Measurements from ENCODE around the gene MOCS1.

The MOCS1 gene

DNA sequence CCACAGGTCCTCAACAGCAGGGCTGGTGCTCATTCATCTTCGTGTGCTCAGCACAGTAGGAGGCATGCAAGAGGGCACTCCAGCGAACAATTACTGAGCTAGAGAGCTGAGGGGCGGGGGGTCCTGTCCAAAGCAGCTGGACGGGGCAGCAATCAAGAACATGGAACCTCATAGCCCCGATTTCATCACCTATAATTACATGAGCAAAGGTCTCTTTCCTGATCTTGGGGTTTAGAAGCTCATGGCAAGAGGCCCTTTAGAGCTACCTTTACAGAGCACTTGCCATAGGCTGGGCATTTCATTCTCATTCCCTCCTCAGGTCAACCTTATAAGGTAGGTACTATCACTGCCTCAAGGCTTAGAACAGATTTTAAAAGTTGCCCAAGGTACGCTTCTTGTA, 10.4 kb downstream of the MOCS1 start:
- H3K4me3 ChIP-seq (ENCODE audit: low read depth, low read length), result no peak overlapping the region

GRCh38 chr6:39923394-39923793, 10.9 kb downstream of the MOCS1 start:
- H3K36me3 ChIP-seq (ENCODE audit: control insufficient read depth, insufficient read depth, low read length), result no peaks in the 10 kb centered on the region
- H3K27ac ChIP-seq, result no peak overlapping the region
- no peak overlapping the region for H3K4me2 ChIP-seq (ENCODE audit: low read length)
- no peak overlapping the region for H2AFZ ChIP-seq
- H3K27me3 ChIP-seq (ENCODE audit: control insufficient read depth, insufficient read depth, low read length), result no peaks in the 10 kb centered on the region
- H3K9me3 ChIP-seq (ENCODE audit: control insufficient read depth, low read length), result no peaks in the 10 kb centered on the region
- TF ChIP-seq CTCF (IDR thresholded peaks at IDR 0.05), result no peak
- H3K79me2 ChIP-seq, result no peaks in the 10 kb centered on the region
- no peak overlapping the region for H3K9ac ChIP-seq
- no peak overlapping the region for H3K4me3 ChIP-seq (ENCODE audit: low read depth, low read length)
- no peaks in the 10 kb centered on the region for H3K4me1 ChIP-seq

More for the DNA sequence above, 10.4 kb downstream of the MOCS1 start:
- Histone ChIP-seq H3K79me2 (no peaks in the 10 kb centered on the region), H3K9me3 (ENCODE audit: control insufficient read depth, low read length) (no peaks in the 10 kb centered on the region), H3K36me3 (ENCODE audit: control insufficient read depth, insufficient read depth, low read length) (no peaks in the 10 kb centered on the region), H3K27me3 (ENCODE audit: control insufficient read depth, insufficient read depth, low read length) (no peaks in the 10 kb centered on the region), H3K4me2 (ENCODE audit: low read length) (no peak overlapping the region), H3K9ac (no peak overlapping the region), H3K27ac (no peak overlapping the region), H2AFZ (no peak overlapping the region), H3K4me1 (no peaks in the 10 kb centered on the region)
- TF ChIP-seq CTCF (IDR thresholded peaks at IDR 0.05), result no peak

DNA sequence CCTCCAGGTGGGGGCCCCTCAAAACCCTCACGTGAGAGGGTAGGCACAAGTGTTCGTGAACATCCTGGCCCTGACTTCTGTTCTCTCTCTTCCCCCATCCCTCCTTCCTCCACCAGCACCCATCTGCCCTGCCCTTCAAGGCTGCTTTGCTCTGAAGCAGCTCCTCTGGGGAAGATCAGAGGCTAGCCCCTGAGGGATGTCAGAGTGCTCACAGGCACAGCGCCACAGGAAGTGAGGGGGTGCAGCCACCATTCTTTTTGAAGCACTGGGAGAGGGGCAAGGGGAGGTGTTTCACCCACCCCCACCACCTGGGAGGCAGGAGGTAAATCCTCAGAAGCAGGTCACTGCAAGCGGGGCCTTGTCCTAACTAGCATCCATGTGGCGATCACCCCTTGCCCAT, 11.4 kb downstream of the MOCS1 start:
- Histone ChIP-seq H3K9ac (no peak overlapping the region), H3K4me1 (no peaks in the 10 kb centered on the region), H3K27me3 (ENCODE audit: control insufficient read depth, insufficient read depth, low read length) (no peaks in the 10 kb centered on the region), H3K79me2 (no peaks in the 10 kb centered on the region), H3K27ac (no peak overlapping the region), H3K4me3 (ENCODE audit: low read depth, low read length) (no peak overlapping the region), H2AFZ (no peak overlapping the region), H3K4me2 (ENCODE audit: low read length) (no peak overlapping the region), H3K9me3 (ENCODE audit: control insufficient read depth, low read length) (no peaks in the 10 kb centered on the region), H3K36me3 (ENCODE audit: control insufficient read depth, insufficient read depth, low read length) (no peaks in the 10 kb centered on the region)
- TF ChIP-seq CTCF (IDR thresholded peaks at IDR 0.05), result no peak

- TF ChIP-seq CTCF (IDR thresholded peaks at IDR 0.05), result no peak
- H3K27ac ChIP-seq, result no peak overlapping the region
- H3K9me3 ChIP-seq (ENCODE audit: control insufficient read depth, low read length), result no peaks in the 10 kb centered on the region
- no peak overlapping the region for H2AFZ ChIP-seq
- H3K79me2 ChIP-seq, result no peaks in the 10 kb centered on the region
- H3K4me2 ChIP-seq (ENCODE audit: low read length), result no peak overlapping the region
- H3K4me1 ChIP-seq, result no peaks in the 10 kb centered on the region
- no peaks in the 10 kb centered on the region for H3K36me3 ChIP-seq (ENCODE audit: control insufficient read depth, insufficient read depth, low read length)
- no peak overlapping the region for H3K4me3 ChIP-seq (ENCODE audit: low read depth, low read length)
- H3K27me3 ChIP-seq (ENCODE audit: control insufficient read depth, insufficient read depth, low read length), result no peaks in the 10 kb centered on the region
- H3K9ac ChIP-seq, result no peak overlapping the region
These were observed 14.1 kb downstream of the MOCS1 start for GRCh38 chr6:39920157-39920556.

DNA sequence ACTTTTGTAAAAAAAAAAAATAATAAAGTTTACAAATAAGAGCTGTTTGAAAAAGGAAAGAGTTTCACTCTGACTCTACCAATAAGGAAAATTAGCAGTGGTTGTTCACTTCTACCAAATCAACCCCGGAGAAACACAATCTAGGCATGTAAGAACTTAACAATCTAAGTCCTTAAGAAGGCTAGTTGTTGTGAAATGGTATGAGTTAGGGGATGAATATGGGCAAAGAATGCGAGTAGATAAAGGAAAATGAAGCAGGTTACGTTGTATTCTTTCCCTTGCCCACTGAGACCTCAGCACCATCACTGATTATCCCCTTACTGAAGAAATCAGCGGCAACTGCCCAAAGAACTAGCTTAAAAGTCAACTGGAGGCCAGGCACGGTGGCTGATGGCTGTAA, 15.4 kb downstream of the MOCS1 start:
- no peak overlapping the region for H3K27ac ChIP-seq
- TF ChIP-seq CTCF (IDR thresholded peaks at IDR 0.05), result no peak

More for the DNA sequence above, 15.4 kb downstream of the MOCS1 start:
- no peak overlapping the region for H3K9ac ChIP-seq
- no peaks in the 10 kb centered on the region for H3K27me3 ChIP-seq (ENCODE audit: control insufficient read depth, insufficient read depth, low read length)
- no peaks in the 10 kb centered on the region for H3K9me3 ChIP-seq (ENCODE audit: control insufficient read depth, low read length)
- no peaks in the 10 kb centered on the region for H3K4me1 ChIP-seq
- no peak overlapping the region for H3K4me2 ChIP-seq (ENCODE audit: low read length)
- no peak overlapping the region for H2AFZ ChIP-seq
- H3K4me3 ChIP-seq (ENCODE audit: low read depth, low read length), result no peak overlapping the region
- H3K36me3 ChIP-seq (ENCODE audit: control insufficient read depth, insufficient read depth, low read length), result no peaks in the 10 kb centered on the region
- H3K79me2 ChIP-seq, result no peaks in the 10 kb centered on the region
